HG02884 (cell line): ENCODE measurements around the gene ANO7.

ENCODE experiments used
- ATAC-seq: cut with Tn5 transposase; IDR thresholded peaks from one replicate; pipeline ENCODE4 v1.9.1; 2021; ENCODE audit warnings: mild to moderate bottlenecking, moderate library complexity; ENCODE audit not compliant: unreplicated experiment

ANO7 gene

DNA sequence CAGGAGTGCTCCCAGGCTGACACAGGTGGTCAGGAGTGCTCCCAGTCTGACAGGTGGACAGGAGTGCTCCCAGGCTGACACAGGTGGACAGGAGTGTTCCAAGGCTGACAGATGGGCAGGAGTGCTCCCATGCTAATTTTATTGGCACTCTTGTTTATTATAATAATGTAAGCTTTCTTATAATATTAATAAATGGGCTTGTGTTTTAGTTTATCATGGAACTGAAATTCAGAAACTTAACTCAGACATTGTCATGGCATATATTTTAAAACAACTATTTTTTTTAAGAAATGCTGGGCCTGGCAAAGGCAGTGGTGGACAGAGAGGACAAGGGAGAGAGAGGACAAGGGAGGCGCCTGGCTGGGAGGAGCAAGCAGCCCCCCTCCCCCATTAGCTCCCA, 18.7 kb downstream of the ANO7 start:
- no peak for ATAC-seq

DNA sequence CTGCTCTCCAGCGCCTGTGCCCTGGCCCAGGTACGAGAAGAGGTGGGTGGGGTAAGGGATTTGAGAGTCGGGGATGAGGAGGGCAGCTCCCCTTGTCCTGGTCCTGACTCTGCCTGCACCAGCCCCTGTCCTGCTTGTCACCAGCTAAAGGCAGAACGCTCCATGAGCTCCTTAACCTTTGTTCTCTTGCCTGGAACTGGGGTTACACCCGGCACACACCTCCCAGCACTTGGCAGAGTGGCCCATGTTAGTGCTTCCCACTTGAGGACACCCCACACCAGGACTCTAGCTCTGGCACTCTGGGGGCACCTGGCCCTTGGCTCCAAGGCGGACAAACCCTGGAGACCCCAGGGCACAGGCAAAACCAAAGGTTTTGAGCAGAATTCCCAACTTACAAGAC, 19.2 kb downstream of the ANO7 start:
- no peak for ATAC-seq

DNA sequence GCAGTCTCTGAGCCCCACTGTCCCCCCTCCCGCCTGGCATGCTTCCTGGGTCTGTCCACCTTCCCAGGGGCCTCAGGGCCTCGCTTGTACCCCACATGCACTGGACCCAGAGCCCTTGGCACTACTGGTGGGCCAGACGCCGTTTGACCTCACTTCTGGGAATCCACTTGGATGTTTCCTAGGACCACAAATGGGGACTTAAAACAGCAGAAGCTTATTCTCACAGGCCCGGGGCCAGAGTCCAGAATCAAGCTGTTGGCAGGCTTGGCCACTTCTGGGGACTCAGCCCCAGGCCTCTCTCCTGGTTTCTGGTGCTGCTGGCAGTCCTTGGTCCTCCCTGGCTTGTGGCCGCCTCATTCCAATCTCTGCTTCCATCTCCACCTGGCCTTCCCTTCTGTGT, 19.6 kb downstream of the ANO7 start:
- no peak for ATAC-seq

DNA sequence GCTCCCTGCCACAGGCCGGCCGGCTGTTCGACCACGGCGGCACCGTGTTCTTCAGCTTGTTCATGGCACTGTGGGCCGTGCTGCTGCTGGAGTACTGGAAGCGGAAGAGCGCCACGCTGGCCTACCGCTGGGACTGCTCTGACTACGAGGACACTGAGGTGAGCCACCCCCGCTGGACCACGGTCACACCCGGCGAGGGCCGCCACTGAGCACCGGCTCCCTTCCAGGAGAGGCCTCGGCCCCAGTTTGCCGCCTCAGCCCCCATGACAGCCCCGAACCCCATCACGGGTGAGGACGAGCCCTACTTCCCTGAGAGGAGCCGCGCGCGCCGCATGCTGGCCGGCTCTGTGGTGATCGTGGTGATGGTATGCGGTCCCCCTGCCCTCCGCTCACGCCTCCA, 20.8 kb downstream of the ANO7 start:
- ATAC-seq = no peak

DNA sequence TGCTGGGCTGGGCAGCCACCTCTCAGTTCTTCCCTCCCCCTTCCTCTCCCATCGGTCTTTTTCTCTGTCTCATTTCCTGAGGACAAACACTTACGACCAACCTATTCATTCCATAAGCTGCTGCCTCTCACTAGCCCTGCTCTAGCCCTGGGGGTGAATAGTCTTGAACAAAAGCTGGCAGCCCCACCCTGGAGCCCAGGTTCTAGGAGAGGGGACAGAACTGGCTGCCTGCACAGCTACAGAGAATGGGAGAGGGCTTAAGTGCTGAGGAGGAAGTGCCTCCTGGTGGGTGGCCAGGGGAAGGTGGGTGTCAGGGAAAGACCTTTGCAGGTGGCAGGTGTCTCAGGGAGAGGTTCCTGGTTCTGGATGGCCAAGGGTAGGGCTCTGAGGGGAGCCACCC, 22.8 kb downstream of the ANO7 start:
- ATAC-seq = no peak

DNA sequence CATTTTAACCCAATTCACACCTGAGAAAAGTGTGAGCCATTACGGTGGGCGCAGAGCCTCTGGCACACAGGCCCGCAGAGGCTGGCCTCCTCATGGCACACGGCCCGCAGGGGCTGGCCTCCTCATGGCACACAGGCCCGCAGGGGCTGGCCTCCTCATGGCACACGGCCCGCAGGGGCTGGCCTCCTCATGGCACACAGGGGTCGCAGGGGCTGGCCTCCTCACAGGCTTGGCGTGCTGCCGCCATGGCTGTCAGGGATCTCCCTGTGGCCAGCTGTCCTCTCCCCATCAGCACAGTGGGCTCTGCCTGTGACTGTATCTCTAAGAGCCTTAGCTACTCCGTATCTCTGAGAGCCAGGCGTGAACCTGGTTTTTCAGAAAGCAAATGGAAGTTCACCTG, 24.6 kb downstream of the ANO7 start:
- no peak for ATAC-seq

DNA sequence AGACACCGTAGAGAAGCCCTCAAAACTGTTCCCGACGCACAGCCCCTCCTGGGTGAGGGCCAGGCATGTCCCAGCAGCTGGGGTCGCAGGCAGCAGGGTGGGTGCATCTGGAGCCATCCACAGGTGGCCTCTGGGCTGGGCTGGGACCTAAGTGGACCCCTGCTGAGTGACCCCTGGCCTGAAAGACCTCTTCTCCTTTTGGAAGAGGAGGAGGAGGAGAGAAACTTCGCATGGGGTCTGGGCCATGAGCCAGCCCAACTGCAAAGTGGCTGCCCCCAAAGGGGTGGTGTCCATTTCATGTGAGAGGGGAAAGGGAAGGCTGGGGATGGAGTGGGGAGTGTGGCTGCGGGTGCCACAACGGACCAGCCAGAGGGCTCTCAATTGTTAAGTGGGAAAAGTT, 25.1 kb downstream of the ANO7 start:
- ATAC-seq = no peak

DNA sequence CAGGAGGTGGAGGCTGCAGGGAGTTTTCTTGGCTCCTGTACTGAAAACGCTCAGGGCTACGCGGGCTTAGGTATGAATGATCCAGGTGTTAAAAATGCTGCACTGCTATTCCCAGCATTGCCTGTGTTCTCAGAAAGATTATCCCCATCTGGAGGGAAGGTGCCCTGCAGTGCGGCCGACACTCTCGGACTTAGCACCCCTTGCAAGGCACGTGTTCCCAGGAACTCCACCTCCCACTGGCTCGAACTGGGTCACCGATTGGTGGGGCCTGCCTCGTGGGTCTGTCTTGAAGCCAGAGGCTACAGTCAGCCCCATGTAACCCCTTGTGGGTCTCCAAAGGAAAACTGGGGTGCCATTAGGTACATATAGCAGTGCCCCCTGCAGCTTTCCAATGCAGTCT, 25.7 kb downstream of the ANO7 start:
- no peak for ATAC-seq

DNA sequence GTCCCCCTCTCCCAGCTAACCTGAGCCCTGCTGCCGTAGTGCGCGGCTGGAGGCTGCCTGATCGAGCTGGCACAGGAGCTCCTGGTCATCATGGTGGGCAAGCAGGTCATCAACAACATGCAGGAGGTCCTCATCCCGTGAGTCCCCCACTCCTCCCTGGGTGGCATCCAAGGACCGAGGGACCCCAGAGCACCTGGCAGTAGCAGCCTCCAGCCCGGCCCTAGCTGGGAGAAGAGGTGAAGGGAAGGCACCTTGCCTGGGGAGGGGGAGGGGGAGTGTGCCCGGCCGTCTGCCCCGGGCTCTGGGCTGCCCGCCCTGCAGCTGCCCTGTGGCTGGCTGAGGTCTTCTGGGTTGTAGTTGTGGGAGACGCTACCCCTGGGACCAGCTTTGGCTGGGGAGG, 26.3 kb downstream of the ANO7 start:
- no peak for ATAC-seq

DNA sequence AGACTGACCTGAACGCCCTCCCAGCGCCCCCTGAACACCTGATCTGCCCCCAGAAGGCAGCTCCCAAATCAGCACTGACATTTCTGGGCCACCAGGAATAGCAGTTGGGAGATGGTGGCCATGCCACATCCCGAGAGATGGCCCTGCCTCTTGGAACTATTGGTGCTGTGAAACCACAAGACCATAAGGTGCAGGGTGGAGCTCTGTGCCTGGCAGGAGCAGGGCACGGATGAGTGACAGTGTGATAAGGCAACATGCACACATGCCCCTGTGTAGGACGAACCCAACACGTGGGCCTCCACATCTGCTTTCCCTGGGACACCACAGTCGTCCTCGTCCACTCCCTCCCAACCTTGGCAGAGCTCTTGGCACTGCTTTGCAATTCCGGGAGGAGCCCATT, 26.9 kb downstream of the ANO7 start:
- no peak for ATAC-seq

DNA sequence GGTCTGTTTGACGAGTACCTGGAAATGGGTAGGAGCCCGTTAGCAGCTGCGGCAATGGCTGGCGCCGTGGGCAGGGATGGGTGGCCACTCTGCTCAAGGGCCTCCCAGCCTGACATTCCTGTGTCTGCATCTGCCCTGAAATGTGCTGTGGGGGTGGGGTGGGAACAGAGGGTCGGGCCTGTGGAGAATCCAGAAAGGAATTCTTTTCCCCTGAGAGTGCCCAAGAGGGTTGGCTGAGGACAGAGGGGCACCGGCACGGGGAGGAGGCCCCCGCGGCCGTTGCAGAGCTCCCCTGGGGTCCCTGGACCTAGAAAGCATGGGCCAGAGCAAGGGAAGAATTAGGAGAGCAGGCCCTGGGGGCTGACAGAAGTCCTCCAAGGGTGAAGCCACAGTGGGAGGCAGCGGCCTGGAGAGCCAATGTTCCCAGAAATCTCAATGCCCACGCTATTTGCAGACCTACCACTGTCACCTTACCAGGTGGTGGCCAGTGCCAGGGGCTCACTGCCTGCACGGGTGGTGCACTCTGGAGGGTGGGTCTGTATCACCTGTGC, 27.8 kb downstream of the ANO7 start:
- no peak for ATAC-seq

DNA sequence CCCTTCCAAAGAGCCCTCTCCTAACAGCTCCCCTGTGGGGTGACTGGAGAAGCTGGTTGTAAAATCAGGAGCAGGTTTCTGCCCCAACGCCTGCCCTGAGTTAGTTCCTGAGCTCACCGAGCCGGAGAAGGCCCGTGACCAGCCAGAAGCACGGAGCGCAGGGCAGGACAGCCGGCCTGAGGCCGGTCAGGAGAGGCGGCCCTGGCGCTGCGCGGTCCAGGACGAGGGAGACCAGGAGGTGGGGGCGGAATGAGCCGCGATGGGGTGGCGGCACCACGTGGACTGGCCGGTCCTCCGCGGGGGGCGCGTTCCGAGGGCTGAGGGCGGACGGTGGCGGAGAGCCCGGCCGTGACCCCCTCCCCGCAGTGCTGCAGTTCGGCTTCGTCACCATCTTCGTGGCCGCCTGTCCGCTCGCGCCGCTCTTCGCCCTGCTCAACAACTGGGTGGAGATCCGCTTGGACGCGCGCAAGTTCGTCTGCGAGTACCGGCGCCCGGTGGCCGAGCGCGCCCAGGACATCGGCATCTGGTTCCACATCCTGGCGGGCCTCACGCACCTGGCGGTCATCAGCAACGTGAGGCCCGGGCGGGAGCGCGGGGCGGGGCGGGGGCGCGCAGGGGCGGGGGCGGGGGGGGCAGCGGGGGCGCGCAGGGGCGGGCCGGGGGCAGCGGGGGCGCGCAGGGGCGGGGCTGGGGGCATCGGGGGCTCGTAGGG, 29.0 kb downstream of the ANO7 start:
- ATAC-seq = no peak

DNA sequence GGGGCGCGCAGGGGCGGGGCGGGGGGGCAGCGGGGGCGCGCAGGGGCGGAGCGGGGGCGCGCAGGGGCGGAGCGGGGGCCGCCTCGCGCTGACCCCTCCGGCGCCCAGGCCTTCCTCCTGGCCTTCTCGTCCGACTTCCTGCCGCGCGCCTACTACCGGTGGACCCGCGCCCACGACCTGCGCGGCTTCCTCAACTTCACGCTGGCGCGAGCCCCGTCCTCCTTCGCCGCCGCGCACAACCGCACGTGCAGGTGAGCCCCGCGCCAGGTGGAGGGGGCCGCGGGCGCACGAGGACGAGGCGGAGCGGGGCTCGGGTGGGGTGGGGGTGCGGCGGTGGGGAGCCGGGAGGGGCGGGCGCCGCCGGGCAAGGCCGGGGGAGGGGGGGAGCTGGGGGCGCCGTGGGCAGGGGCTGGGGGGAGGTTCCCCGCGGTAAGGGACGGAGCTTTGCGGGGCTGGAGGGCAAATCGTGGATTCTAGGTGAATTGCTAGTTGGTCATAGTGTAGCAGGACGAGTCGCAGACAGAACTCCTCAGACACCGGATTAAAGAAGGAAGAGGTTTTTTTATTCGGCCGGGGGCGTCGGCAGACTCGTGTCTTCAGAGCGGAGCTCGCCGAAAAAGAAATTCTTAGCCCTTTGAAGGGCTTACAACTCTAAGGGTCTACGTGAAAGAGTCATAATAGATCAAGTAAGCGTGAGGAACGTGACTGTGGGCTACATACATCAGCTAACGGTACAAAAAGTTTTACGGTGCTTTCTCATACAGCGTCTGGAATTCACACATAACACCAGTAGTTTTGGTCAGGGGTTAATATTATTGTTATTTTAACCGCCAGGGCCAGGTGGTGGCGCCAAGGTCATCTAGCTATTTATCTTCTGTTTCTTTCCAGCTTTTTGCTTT, 29.9 kb downstream of the ANO7 start:
- no peak for ATAC-seq

DNA sequence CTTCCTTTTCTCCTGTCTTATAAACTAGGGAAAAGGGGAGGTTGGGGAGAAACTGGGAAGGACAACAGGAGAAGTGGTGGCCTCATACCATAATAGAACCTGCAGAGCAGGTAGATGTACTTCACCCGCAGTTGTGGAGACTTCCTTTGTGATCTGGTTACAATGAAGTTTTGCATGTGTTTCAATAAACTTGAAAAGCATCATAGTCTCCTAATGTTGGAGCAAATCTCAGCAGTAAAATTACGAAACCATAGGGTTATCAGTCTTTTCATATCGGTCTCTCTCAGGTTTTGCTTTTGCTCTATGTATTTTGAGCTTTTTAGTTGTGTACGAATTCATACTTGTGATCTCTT, 30.5 kb downstream of the ANO7 start:
- ATAC-seq = no peak

DNA sequence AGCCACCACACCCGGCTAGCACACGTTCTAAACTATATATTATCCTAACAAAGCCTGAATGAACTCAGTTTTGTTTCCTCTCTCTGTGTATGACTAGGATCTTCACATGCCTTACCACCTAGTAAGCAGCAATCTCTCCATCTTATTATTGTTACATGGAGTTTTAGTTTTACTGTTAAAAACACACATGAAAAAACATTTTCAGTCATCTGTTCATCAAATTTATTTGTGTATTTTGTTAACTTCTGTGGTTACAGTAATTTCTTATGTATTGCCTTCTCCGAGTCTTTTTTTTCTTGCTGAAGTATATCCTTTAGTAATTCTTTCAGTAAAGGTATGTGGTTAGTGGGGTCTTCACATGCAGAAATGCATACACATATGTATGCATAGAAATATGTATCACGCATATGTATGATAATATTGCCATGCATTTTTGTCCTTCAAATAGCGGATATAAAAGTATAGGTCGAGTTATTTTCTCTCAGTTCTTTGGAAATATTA, 31.4 kb downstream of the ANO7 start:
- no peak for ATAC-seq

DNA sequence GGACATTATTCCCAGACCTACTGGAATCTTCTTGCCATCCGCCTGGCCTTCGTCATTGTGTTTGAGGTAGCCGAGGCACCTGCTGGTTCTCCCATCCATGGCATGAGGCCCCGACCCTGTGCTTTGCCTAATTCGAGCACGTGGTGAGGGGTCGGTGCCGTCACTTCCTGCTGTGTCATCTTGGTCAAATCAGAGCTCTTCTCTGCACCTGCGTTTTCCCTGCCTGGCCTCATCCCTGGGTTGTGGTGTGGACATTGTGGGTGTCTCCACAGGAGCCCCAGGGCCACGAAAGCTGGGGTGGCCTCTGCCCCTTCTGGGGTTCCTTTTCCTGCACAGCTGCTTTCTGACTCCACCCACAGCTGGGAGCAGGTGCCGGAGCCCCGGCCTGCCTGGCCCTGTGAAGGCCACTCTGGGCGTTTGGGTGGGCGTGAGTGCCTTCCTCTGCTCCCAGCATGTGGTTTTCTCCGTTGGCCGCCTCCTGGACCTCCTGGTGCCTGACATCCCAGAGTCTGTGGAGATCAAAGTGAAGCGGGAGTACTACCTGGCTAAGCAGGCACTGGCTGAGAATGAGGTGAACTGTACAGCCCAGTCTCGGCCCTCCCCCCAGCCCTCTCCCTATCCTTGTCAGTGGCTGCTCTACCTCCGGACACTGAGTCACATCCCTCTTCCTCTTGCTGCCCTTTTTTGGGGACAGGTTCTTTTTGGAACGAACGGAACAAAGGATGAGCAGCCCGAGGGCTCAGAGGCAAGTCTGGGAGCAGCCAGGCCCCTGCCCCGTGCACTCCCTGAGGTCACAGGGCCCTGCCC, 34.9 kb downstream of the ANO7 start:
- no peak for ATAC-seq

DNA sequence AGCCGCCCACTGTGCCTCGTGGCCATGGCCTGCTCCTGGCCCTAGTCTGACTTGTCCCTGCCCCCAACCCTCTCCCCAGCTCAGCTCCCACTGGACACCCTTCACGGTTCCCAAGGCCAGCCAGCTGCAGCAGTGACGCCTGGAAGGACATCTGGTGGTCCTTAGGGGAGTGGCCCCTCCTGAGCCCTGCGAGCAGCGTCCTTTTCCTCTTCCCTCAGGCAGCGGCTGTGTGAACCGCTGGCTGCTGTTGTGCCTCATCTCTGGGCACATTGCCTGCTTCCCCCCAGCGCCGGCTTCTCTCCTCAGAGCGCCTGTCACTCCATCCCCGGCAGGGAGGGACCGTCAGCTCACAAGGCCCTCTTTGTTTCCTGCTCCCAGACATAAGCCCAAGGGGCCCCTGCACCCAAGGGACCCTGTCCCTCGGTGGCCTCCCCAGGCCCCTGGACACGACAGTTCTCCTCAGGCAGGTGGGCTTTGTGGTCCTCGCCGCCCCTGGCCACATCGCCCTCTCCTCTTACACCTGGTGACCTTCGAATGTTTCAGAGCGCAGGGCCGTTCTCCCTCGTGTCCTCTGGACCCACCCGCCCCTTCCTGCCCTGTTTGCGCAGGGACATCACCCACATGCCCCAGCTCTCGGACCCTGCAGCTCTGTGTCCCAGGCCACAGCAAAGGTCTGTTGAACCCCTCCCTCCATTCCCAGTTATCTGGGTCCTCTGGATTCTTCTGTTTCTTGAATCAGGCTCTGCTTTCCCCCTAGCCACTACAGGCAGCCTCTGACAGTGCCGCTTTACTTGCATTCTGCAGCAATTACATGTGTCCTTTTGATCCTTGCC, 35.8 kb downstream of the ANO7 start:
- no peak for ATAC-seq

DNA sequence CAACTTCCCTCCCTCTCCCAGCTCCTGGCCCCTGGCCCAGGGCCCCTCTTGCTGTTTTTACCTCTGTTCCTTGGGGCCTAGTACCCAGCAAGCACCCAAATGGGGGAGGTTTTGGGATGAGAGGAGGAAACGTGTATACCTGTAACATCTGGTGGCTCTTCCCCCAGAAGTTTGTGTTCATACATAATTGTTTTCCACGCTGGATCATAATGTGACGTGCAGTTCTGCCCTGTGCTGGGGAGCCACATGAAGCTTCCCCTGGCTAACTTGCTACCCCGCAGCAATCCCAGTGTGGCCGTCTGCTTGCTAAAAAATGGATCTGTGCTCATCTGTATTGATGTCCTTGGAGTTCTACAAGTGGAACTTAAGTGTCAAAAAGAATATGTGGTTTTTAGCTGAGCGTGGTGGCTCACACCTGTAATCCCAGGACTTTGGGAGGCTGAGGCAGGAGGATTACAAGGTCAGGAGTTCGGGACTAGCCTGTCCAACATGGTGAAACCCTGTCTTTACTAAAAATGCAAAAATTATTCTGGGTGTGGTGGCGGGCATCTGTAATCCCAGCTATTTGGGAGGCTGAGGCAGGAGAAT, 36.5 kb downstream of the ANO7 start:
- ATAC-seq = no peak

DNA sequence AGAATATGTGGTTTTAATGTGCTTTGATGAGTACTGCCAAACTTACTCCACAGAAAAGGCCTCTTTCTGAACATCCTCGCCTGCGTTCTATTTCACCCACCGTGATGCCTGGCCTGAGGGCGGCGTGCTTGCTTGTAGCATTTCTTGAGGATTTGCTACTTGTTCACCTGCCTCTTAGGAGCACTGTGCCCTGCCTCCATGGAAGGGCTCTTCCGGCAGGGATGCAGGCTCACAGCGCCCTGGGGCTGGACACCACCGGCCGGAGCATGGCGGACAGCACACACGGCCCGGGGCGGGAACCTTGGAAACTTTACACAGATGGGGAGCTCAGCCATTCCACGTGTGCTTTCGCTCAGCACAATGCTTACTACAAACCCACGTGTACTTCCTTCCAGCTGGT, 37.1 kb downstream of the ANO7 start:
- no peak for ATAC-seq

DNA sequence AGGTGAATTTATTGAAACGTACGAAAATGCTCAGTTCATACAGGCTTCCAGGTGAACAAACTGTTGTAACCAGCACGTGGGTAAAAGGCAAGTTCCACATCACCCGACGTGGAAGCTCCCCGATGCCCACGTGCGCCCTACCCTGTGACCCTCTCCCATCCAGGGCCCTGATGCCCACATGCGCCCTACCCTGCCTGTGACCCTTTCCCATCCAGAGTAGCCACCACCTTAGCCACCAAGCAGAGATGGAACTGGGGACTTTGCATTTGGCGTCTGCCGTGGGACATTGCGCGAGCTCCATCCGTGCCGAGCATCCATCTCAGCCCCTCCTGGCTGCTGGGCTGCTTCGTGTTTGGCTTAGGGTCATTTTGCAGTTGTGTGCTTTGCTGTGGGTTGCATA, 37.5 kb downstream of the ANO7 start:
- ATAC-seq = no peak
